K562 treated with DMSO at 1 percent for 48 hours (cell line): ENCODE measurements around the gene SH3GLB1. TPM values are rescaled to one million over a fixed set of nuclear protein-coding genes. Genes with fewer than 3 reads are reported as not detected.

ENCODE experiments used
- total RNA-seq: library from RNA; unstranded; fragments of 300-600 nt; gene quantifications from 2 replicates; pipeline ENCODE4 v1.2.3, GENCODE V29; 2022; ENCODE audit warnings: low replicate concordance; ENCODE audit errors: extremely low read depth

The SH3GLB1 gene
- total RNA-seq, result not detected in 2 replicates

GRCh38 chr1:86704458-86704971, at the start of gene SH3GLB1:
Gene SH3GLB1, plus strand, starts transcription at chr1:86704576. Its CDS starts 324 bp downstream, at chr1:86704900.

Other genes with a start within 250 kb of the SH3GLB1 start
- gene CLCA1, start 235.6 kb upstream of the SH3GLB1 start, total RNA-seq, result not detected in 2 replicates
- gene CLCA4, start 157.5 kb upstream of the SH3GLB1 start, total RNA-seq, result not detected in 2 replicates
- not detected in 2 replicates for gene SELENOF, start 209.6 kb downstream of the SH3GLB1 start, total RNA-seq
- gene HS2ST1, start 210.1 kb downstream of the SH3GLB1 start, total RNA-seq, result not detected in 2 replicates